HG03457 (cell line): ENCODE data around the gene PDE1C.

Source experiments
- ATAC-seq: cut with Tn5 transposase; IDR thresholded peaks from one replicate; pipeline ENCODE4 v1.9.1; 2021; ENCODE audit warnings: moderate number of reproducible peaks; ENCODE audit not compliant: unreplicated experiment

Gene PDE1C

DNA sequence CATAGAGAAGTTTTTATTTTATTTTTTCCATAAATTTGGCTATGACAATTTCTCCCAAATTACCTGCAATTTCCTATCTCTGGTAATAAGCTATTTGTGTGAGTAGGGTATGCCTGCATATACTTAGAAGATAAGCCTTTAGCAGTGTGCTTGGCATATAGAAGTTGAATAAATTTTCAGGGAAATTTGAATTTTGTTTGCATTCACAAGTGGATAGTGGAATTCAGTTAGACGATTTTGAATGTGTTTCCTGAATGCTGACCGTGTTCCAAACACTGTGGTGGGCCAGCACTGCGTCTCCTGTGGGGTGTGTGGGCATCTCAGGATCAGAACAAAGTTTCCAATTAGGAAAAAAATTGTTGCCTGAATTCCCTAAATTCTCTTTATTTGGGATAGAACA is 283.9 kb downstream of the PDE1C start:
- no peak for ATAC-seq

DNA sequence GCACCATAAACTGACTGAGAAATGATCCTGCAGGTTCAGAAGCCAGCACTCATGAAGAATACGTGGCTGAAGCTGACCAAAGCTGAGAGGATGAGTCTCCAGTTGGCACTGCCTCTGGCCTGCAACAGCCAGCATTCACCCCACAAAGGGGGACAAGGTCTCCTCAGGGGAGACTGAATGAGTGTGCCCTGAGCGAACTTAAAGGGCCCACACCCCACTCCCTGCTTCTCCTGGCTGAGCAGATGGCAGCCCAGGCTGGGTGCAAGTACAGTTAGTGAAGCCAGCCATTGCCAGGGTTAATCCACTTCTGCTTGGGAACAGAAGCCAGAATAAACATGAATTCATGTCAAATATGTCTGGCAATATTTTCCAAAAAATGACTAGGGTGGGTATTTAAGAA is 285.1 kb downstream of the PDE1C start:
- ATAC-seq: no peak

DNA sequence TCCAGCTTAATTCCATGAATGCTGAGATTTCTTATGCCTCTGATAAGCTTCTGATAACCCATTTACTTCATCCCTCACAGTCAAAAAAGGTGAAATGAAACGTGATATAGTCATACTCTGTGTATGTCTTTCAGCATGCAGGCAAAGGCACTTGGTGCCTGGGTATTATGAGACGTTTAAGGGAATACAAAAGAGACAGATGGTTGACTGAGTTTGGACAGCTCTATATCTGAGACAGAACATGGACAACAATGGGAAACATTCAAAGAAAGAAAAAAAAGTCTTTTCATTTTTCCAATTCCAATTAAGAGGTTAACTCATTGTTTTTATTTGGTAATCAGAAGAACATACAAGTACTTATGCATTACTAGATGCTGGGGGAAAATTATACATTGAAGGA is 287.0 kb downstream of the PDE1C start:
- ATAC-seq: no peak

DNA sequence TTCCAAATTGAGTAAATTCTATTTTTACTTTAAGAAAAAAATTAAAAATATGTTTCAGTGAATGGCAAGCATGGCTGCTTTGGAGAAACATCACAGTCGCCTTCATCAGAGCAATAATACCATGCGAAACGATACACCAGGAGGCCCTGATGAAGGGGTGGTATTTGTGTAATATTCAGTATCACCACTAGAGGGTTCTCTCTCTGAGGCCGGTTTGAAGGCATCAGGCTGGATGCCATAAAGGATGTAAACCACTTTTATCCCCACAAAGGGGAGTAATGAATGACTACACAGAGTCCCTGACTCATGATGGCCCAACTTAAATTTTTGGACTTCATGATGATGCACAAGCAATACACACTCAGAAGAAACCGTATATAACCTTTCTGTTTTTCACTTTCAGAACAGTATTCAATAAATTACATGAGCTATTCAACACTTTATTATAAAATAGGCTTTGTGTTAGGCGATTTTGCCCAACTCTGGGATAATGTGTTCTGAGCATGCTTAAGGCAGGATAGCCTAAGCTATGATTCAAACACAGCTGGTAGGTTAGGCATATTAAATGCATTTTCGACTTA is 287.7 kb downstream of the PDE1C start:
- no peak for ATAC-seq

DNA sequence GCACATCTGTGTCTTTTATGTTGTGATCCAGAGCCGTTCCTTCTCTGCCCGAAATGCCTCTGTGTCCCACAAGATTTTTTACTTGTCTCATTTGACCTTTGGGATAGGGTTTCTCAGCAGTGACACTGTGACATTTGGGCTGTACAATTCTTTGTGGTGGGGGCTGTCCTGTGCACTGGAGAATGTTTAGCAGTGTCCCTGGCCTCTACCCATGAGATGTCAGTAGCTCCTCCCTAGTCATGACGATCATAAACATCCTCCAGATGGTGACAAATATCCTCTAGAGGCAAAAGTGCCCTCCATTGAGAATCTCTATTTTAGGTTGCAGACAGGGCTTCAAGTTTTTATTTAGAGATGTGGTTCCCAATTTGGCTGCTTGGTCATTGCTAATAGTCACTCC is 291.9 kb downstream of the PDE1C start:
- no peak for ATAC-seq

DNA sequence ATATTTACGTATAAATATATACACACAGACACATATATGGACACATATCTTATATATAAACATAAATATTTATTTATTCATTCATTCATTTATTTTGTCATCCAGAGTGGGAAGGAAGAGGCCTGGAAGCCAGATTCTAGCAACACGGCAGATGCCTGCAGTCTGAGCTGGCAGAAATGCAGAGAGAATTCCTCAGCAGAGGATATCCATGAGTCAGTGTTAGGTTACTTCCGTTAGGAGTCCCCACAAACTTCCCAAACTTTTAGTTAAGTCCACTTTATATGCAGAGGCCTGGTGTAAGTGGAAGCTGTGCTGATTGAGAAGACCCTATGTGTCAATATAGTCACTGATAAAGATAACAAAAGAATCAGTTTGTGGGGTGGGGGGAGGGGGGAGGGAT is 293.6 kb downstream of the PDE1C start:
- no peak for ATAC-seq

DNA sequence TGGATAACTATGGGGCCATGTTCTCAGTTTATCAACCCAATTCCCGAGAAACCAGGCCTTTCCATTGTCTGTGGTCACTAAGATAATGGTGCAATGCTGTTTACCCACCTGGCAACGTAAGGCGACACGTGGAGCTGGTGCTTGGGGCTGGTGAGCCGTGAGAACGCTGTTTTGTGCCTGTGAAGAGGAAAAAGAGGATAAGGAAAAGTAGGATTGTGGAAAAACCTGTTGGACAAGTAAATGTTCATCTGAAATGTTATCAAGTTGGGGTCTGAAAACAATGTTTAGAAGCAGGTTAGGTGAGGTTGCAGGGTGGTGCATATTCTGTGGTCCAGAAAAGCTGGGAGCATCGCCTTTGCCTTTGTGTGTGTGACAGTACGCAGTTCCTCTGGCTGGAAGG is 294.7 kb downstream of the PDE1C start:
- no peak for ATAC-seq

DNA sequence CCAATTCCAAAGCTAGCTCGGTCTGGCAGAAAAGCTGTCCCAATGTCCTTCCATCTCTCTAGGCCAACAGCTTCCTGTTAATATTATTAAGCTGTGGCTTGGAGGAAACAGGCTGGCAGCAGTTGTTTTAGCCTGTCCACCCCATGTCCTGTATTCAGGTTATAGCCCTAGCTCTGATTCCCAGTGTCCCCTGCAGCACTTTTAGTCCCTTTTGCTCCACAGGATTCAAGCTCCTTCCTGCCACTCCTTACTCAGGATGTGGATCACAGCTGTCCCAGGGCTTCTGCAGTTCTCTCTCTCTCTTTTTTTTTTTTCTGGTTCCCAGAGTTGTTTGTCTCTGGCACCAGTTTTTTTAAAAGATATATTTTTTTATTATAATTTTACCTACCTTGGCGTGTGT is 298.0 kb downstream of the PDE1C start:
- ATAC-seq: no peak

DNA sequence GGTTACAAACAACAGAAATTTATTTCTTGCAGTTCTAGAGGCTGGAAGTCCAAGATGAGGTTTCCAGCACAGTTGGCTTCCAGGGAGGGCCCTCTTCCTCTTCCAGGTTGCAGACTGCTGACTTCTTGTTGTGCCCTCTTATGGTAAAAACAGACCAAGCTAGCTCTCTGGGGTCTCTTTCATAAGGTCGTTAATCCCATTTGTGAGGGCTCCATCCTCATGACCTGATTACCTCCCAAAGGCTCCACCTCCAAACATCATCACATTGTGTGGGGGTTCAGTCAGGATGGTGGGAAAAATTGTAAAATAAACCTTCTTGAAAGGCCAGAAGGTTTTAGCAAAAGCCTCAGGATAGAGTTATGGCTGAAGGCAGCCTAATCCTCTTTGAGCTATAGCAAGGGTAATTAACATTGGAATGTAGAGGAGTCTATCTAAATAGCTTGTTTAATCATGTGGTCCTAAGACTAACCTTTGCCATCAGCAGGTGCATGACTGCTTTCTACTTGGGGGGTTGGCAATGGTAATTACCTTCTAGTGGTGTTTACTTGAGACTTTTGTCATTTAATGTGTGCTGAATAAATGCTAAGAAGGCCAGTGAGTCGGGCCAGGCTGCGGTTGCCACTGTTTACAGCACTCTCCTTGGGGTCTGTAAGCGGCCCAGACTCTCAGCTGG is 302.4 kb downstream of the PDE1C start:
- no peak for ATAC-seq

DNA sequence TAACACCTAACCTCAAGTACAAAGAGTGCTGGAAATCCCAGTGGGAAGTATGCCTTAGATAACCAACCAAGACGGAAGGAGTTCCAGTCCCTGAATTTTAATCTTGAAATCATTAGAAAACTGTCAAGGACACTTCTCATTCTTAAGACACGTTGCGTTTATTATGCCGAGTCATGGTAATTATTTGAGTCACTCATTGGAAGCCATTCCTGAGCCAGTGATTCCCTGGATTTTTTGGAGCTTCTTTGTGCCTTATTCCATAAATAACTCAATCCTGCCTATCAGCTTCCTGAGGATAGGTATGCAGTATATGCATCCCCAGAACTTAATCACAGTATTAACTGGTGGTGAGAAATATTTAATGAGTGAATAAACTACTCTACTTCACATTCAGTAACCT is 305.7 kb downstream of the PDE1C start:
- ATAC-seq: no peak

DNA sequence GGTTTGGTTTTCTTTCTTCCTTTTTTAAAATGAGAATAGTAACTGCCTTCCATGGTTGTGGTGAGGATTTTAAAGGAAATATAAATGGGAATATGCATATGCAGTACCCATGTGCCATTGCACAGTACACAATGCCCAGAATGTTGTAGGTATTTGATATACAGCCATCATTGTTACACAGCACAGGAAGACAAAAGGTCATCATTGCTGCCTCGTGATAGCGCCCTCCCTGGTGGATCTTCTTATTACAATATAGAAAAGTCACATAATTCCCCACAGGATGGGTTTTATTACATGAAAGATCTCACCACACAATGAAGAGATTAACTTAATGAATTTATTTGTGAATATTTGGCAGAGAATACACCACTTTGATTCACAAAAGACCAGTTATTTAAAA is 306.7 kb downstream of the PDE1C start:
- no peak for ATAC-seq

DNA sequence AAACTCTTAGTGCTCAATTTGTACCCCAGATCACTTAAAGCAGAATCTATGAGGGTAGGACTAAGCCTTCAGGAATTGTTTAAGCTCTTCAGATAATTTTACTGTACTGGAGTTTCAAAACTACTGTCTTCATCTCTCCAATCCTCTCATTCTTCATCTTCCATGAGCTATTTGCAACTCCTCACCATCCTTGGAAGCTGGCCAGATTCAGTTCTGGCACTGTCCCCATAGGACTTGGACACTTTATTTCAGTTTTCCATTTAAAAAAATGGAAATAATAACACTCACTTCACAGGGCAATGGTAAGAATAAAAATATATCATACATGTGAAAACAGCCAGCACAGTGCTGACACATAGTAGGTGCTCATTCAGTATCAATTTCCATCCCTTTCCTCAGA is 308.6 kb downstream of the PDE1C start:
- ATAC-seq: no peak

DNA sequence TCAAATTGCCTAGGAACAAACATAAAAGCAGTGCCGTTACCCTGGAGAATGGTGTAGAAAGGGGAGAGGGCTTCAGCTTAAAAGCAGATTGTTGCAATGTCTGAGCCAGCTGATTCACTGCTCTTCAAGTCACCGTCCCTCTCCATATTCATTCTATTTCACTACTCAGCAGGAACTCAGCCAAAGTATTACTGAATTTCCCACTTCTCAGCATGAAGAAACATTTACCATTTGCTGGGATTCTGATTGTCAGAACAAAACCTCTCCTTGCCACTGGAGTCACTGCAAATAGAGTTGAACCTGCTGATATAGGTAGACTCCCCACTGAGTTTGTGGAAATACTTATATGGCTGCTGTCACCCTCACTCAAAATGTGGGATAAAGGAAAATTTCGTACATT is 311.5 kb downstream of the PDE1C start:
- no peak for ATAC-seq

DNA sequence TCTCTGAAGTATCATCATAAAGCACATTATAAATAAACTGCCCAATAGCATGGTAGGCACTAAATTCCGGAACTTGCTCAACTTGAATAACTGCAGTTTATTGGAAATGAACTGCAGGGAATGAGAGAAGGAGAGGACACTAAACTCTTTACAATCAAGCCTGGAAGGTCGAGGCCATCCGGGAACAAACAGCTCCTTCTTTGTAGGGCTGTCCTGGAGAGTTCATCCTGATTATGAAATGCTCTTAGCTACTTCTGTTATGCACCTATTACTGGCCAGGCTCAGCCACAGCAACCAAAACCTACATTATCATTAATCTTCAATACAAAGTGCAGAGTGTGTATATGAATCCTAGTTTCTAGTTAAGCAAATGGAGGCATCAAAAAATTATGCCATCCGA is 318.5 kb downstream of the PDE1C start:
- no peak for ATAC-seq

DNA sequence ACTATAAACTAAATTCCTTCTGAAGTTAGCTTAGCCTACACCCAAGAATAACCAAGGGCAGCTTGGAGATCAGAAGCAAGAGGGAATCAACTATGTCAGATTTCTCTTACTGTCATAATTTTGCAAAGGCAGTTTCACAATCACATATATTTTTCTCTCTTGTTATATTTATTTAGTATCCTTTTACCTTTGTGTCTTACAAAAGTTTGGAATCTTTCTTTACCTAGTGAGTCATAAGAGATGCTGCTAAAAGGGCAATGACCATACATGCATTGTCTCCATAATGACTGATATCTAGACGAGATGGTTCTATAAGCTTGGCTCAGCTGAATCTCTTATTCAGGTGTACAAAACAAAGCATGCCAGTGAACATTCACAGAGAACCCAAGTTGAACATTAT is 322.1 kb downstream of the PDE1C start:
- ATAC-seq: no peak

DNA sequence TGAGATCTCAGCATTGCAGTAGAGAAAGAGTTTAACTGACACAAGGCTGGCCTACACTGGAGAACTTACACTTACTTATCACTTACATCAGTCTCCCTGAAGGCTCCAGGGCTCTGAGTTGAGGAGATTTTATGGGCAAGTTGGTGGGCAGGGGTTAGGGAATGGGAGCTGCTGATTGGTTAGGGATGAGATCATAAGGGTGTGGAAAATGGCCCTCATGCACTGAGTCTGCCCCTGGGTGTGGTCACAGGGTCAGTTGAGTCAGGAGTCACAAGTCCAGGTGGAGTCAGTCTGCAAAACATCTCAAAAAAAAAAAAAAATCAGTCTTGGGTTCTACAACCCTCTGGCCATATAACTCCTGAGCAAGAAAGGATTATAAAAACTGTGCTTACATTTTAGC is 322.7 kb downstream of the PDE1C start:
- ATAC-seq: no peak

DNA sequence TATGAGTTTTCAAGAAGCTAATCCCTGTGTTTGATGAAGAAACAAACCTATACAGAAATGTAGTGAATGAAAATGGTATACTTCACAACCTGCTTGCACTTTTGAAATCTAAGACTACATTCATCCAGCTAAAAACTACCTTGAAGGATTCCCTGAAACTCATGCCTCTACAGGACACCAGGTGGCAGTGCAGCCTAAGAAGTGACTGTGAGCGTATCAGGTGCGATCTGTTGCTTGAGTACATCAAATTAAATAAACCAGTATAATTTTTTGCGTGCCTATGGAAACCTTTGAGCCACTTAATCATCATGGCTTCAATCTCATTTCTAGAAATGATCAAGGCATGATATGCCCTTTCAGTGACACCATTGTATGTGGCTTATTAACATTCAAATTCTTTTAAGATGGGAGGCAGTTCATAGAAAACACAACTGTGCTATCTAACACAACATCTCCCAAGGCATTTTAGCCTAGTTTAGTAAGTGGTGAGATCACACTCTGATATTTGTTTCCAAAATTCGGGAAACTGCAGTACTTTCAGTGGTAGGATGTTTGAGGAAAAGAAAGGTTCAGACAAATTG is 325.8 kb downstream of the PDE1C start:
- peak; percentile 52 for ATAC-seq

DNA sequence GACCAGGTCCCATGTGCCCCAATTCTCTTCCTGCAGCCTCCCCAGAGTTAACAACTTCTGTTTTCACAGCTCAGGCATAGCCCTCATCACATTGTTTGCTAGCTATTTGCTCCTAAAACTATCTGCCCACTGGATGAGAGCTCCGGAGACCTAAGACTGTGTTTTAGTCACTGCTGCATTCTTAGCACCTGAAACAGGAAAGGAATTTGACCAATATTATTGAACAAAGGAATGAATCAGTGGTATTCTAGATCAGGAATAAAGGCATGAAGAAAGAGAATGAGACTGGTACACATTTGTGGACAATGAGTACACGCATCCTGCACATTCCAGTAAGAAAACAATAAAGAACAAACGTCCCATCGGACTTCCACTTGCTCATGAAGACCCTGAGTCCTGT is 328.4 kb downstream of the PDE1C start:
- ATAC-seq: no peak

DNA sequence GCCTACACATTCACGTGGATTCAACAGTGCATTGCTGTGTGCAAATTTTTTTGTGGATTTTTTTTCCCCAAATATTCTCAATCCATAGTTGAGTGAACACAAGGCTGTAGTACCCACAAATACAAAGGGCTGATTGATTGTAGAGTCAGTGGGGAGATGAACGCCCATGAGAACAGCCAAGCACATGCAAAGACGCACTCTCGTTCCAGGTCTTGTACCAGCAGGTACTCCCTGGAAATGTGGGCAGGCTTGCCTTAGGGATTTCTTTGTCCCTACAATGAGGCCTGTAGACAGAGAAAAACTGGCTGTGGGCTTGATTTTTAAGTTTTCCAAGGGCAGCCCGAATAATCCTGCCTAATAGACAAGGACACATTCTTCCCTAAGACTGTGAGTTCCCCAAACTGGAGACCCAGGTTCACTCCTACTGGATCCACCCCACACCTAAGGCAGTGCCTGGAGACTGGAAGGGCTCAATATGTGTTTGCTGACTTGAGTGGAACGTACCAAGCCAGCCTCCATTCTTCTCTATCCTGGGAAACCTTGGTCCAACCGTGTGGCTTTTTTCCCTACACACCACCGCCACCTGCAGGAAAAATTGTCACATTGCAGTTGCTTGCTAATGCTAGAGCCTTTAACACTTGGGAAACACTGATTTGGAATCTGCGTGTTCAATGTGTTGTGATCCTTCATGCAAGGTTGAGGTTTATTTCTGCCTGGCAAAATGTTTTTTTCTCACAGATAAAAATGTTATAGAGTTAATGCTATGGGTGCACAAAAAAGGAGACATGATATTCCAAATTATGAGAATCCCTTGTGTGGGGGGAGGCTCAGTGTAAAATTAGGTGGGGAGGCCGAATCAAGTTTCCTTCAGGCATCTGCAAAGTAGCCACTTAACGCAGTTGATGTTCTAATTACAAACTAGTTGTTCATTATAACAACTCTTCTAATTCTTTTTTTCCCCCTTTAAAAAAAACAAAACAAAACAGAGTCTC is 333.9 kb downstream of the PDE1C start:
- no peak for ATAC-seq

DNA sequence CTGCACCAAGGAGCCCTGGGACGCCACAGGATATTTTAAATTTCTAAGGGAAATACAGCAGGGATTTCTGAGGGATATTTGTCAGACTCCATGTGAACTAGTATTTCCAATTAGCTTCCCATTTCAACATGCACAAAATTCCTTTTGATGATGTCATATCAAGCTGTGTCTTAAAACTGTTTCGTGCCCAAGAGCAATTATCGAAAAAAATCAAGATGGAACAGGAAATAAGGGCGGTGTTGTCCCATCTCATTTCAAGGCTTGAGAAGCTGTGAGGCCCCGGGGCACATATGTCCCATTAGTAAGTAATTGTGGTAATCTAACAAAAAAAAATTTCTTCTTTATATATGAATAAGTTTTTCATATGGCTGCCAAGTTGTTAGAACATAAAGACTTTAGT is 335.8 kb downstream of the PDE1C start:
- ATAC-seq: no peak

DNA sequence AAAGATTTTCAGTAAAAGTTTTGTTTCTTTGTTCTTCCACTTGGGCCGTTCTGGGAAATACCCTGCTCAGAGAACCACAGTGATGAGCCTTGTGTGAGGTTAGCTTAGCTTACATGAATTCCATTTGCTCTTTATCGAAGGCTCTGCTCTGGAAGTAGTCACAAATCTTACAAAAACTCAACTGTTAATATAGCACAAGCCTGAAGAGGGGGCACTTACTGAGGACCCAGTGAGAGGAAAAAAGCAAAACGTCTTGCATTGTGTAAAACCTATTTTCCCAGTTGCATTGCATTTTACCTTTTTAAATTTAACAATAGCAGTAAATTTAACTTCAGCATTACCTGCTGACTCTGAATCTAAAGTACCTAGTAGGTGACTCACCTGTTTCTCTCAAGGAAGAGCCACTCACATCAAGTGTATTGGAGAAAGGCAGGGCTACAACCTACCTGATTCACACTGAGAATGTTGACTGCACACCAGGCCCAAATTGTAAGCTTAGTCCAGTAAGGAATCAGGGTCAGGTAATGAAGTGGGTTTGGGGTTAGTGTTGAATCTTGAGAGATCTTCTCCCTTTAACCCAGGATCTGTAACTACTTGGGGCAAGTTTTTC is 340.9 kb downstream of the PDE1C start:
- ATAC-seq: no peak
